Activated T-helper 1 cell treated with Interleukin-2 at 50 U/mL for 16 hours (primary cell): ENCODE measurements around the gene RASD2.
"Not testable (repeated sequence)": the region's sequence is repeated elsewhere in the genome, so short reads cannot be mapped to it uniquely, and the experiment has no call there.

Experiments
- DNase-seq: peaks from one replicate; pipeline ENCODE4 v3.0.0-alpha.2; 2020; ENCODE audit warnings: low read depth

RASD2 gene

GRCh38 chr22:35540595-35541253 is at the start of gene RASD2:
TSS of gene RASD2 (plus strand) at chr22:35540831. CDS start at chr22:35546810, 5,979 bp downstream.
- DNase-seq, result no peak

GRCh38 chr22:35491061-35491907 is 49.3 kb upstream of the RASD2 start:
- DNase-seq, result not testable (repeated sequence)

- DNase-seq, result no peak
These were observed 48.7 kb upstream of the RASD2 start for GRCh38 chr22:35491908-35492380.

- no peak for DNase-seq
These were observed 47.6 kb upstream of the RASD2 start for GRCh38 chr22:35493074-35493473.

GRCh38 chr22:35495711-35496110 is 44.9 kb upstream of the RASD2 start:
- DNase-seq, result not testable (repeated sequence)

- no peak for DNase-seq
These were observed 43.8 kb upstream of the RASD2 start for GRCh38 chr22:35496768-35497312.

- no peak for DNase-seq
These were observed 42.4 kb upstream of the RASD2 start for GRCh38 chr22:35498026-35498800.

- no peak for DNase-seq
These were observed 37.8 kb upstream of the RASD2 start for GRCh38 chr22:35502836-35503235.

GRCh38 chr22:35505399-35506258 is 35.0 kb upstream of the RASD2 start:
- no peak for DNase-seq

GRCh38 chr22:35506259-35506570 is 34.4 kb upstream of the RASD2 start:
- DNase-seq, result no peak

GRCh38 chr22:35507851-35508250 is 32.8 kb upstream of the RASD2 start:
- not testable (repeated sequence) for DNase-seq

GRCh38 chr22:35509451-35509850 is 31.2 kb upstream of the RASD2 start:
- DNase-seq, result no peak

GRCh38 chr22:35509960-35510359 is 30.7 kb upstream of the RASD2 start:
- DNase-seq, result no peak

GRCh38 chr22:35510481-35510934 is 30.1 kb upstream of the RASD2 start:
- DNase-seq, result no peak

- no peak for DNase-seq
These were observed 29.7 kb upstream of the RASD2 start for GRCh38 chr22:35510951-35511350.

GRCh38 chr22:35514366-35514765 is 26.3 kb upstream of the RASD2 start:
- DNase-seq, result no peak

- not testable (repeated sequence) for DNase-seq
These were observed 24.7 kb upstream of the RASD2 start for GRCh38 chr22:35515952-35516351.

GRCh38 chr22:35516723-35517122 is 23.9 kb upstream of the RASD2 start:
- DNase-seq, result no peak

GRCh38 chr22:35517207-35517606 is 23.4 kb upstream of the RASD2 start:
- no peak for DNase-seq

GRCh38 chr22:35517769-35518530 is 22.7 kb upstream of the RASD2 start:
- DNase-seq, result no peak
